GM23338 (cell line): Measurements from ENCODE around the gene GDAP1L1. TPM values are rescaled to one million over a fixed set of nuclear protein-coding genes. Genes with fewer than 3 reads are reported as not detected.

Experiments
- ATAC-seq: fragments of 200-7000 bp; cut with Tn5 transposase; 3 replicates; pipeline ENCODE4 v1.9.1; 2020
- DNase-seq: peaks from one replicate; pipeline ENCODE4 v3.0.0-alpha.2; 2015; ENCODE audit warnings: low spot score
- H2AFZ ChIP-seq: fragments of 200-600 bp; sonication (generic); 2 replicates; pipeline ENCODE4 v1.8.0; 2016; ENCODE audit warnings: antibody characterized with exemption, mild to moderate bottlenecking, moderate library complexity
- H3F3A ChIP-seq: fragments of 200-600 bp; sonication (generic); replicated peaks from 2 replicates; pipeline ENCODE4 v1.8.0; 2017; ENCODE audit warnings: antibody characterized with exemption, mixed run types, low read depth
- H3K27ac ChIP-seq: fragments of 200-600 bp; sonication (generic); 2 replicates; pipeline ENCODE4 v1.6.1; 2016; ENCODE audit warnings: low read depth
- H3K27me3 ChIP-seq: fragments of 200-600 bp; sonication (generic); 2 replicates; pipeline ENCODE4 v1.8.0; 2016; ENCODE audit warnings: mild to moderate bottlenecking, mixed run types, moderate library complexity; ENCODE audit not compliant: insufficient read depth
- H3K36me3 ChIP-seq: fragments of 200-600 bp; sonication (generic); 2 replicates; pipeline ENCODE4 v1.8.0; 2016; ENCODE audit warnings: mild to moderate bottlenecking; ENCODE audit not compliant: insufficient read depth
- H3K4me1 ChIP-seq: fragments of 200-600 bp; sonication (generic); 2 replicates; pipeline ENCODE4 v1.8.0; 2016; ENCODE audit warnings: mild to moderate bottlenecking, moderate library complexity; ENCODE audit not compliant: insufficient read depth
- H3K4me2 ChIP-seq: fragments of 200-600 bp; sonication (generic); 2 replicates; pipeline ENCODE4 v1.7.1; 2017; ENCODE audit warnings: mixed run types
- H3K4me3 ChIP-seq: fragments of 200-600 bp; sonication (generic); 2 replicates; pipeline ENCODE4 v1.6.1; 2016; ENCODE audit warnings: mixed run types
- H3K79me2 ChIP-seq: fragments of 200-600 bp; sonication (generic); replicated peaks from 2 replicates; pipeline ENCODE4 v1.8.0; 2017; ENCODE audit warnings: mild to moderate bottlenecking; ENCODE audit not compliant: insufficient read depth
- H3K9me2 ChIP-seq: fragments of 200-600 bp; sonication (generic); 2 replicates; pipeline ENCODE4 v1.8.0; 2017; ENCODE audit not compliant: insufficient read depth
- H4K20me1 ChIP-seq: fragments of 200-600 bp; sonication (generic); replicated peaks from 2 replicates; pipeline ENCODE4 v1.8.0; 2017; ENCODE audit warnings: mild to moderate bottlenecking; ENCODE audit not compliant: insufficient read depth
- H3K27ac Mint-ChIP-seq: 2 replicates; pipeline ENCODE4 v1.8.0; 2020; ENCODE audit warnings: inconsistent platforms, mild to moderate bottlenecking, moderate library complexity, mixed read lengths
- H3K27me3 Mint-ChIP-seq: 3 replicates; pipeline ENCODE4 v1.8.0; 2022; ENCODE audit warnings: low read depth, mild to moderate bottlenecking, moderate library complexity, mixed read lengths, inconsistent platforms; ENCODE audit not compliant: insufficient read depth, poor library complexity
- H3K36me3 Mint-ChIP-seq: 3 replicates; pipeline ENCODE4 v1.8.0; 2021; ENCODE audit warnings: low read depth, mild to moderate bottlenecking, inconsistent platforms, moderate library complexity, mixed read lengths
- H3K4me1 Mint-ChIP-seq: 3 replicates; pipeline ENCODE4 v1.8.0; 2020; ENCODE audit warnings: mild to moderate bottlenecking, inconsistent platforms, mixed read lengths
- H3K4me3 Mint-ChIP-seq: 3 replicates; pipeline ENCODE4 v1.8.0; 2021; ENCODE audit warnings: moderate library complexity, mild to moderate bottlenecking, inconsistent platforms, mixed read lengths
- H3K9me3 Mint-ChIP-seq: 3 replicates; pipeline ENCODE4 v1.8.0; 2020; ENCODE audit warnings: moderate library complexity, mild to moderate bottlenecking, inconsistent platforms, mixed read lengths
- CREB1 ChIP-seq: fragments of 250-450 bp; sonication (Bioruptor Pico); IDR thresholded peaks from 2 replicates; pipeline ENCODE4 v1.5.0; 2020; ENCODE audit warnings: low read depth, mild to moderate bottlenecking, moderate library complexity
- EZH2 ChIP-seq: fragments of 200-600 bp; sonication (generic); IDR thresholded peaks from one replicate; pipeline ENCODE4 v1.8.0; 2017; ENCODE audit warnings: antibody characterized with exemption, mild to moderate bottlenecking, low read depth; ENCODE audit not compliant: unreplicated experiment
- EZH2phosphoT487 ChIP-seq: fragments of 200-600 bp; sonication (generic); IDR thresholded peaks from one replicate; pipeline ENCODE4 v1.8.1; 2018; ENCODE audit warnings: antibody characterized with exemption; ENCODE audit not compliant: unreplicated experiment
- JUNB ChIP-seq: IDR thresholded peaks from one replicate; pipeline ENCODE4 v1.6.1; 2016; ENCODE audit warnings: antibody characterized with exemption; ENCODE audit not compliant: unreplicated experiment
- NANOG ChIP-seq: IDR thresholded peaks from 2 replicates; pipeline ENCODE4 v1.6.1; 2016; ENCODE audit warnings: antibody characterized with exemption, borderline replicate concordance
- POLR2AphosphoS5 ChIP-seq: IDR thresholded peaks from 2 replicates; pipeline ENCODE4 v1.6.1; 2016; ENCODE audit warnings: antibody characterized with exemption, low read depth
- STAT1 ChIP-seq: IDR thresholded peaks from one replicate; pipeline ENCODE4 v1.6.1; 2016; ENCODE audit warnings: antibody characterized with exemption; ENCODE audit not compliant: unreplicated experiment
- ZNF114 ChIP-seq: fragments of 250-450 bp; sonication (Bioruptor Pico); IDR thresholded peaks from 2 replicates; pipeline ENCODE4 v1.5.0; 2020; ENCODE audit warnings: mild to moderate bottlenecking, moderate library complexity
- ZNF331 ChIP-seq: fragments of 250-450 bp; sonication (Bioruptor Pico); IDR thresholded peaks from 2 replicates; pipeline ENCODE4 v1.5.0; 2020; ENCODE audit warnings: low read depth, mild to moderate bottlenecking, moderate library complexity
- polyA plus RNA-seq: library from polyadenylated mRNA; unstranded; fragments of >200 nt; fragmentation: Nextera tagmentation; extraction: Ambion mirVana; gene quantifications from 2 replicates; pipeline ENCODE4 v1.2.1, GENCODE V29; 2016
- total RNA-seq: library from RNA; depleted of rRNA; stranded (reverse); fragments of >200 nt; shearing (Covaris generic); gene quantifications from 2 replicates; pipeline ENCODE4 v1.2.3, GENCODE V29; 2014
- TF ChIP-seq, protein P1 (sequence below), 2 experiments: fragments of 200-600 bp in 1 of 2; sonication (generic) in 1 of 2; conservative IDR thresholded peaks; 2 replicates each; pipeline versions ENCODE4 v1.5.1 to v1.6.1; 2016 to 2017; ENCODE audit warnings: antibody characterized with exemption in 2 of 2, low read depth in 2 of 2, mild to moderate bottlenecking in 2 of 2, moderate library complexity in 1 of 2
- TF ChIP-seq, protein P2 (sequence below): IDR thresholded peaks from 2 replicates; pipeline ENCODE4 v1.6.1; 2016; ENCODE audit warnings: antibody characterized with exemption
- TF ChIP-seq, protein P3 (sequence below): fragments of 250-450 bp; sonication (Bioruptor Pico); IDR thresholded peaks from 2 replicates; pipeline ENCODE4 v1.5.0; 2020; ENCODE audit warnings: mild to moderate bottlenecking, moderate library complexity
- TF ChIP-seq, protein P4 (sequence below): IDR thresholded peaks from one replicate; pipeline ENCODE4 v1.6.1; 2018; ENCODE audit warnings: antibody characterized with exemption; ENCODE audit not compliant: unreplicated experiment

GDAP1L1 gene
- total and polyA plus RNA-seq, 2 experiments from 2014 or later = 4.5 to 11.2 TPM

DNA sequence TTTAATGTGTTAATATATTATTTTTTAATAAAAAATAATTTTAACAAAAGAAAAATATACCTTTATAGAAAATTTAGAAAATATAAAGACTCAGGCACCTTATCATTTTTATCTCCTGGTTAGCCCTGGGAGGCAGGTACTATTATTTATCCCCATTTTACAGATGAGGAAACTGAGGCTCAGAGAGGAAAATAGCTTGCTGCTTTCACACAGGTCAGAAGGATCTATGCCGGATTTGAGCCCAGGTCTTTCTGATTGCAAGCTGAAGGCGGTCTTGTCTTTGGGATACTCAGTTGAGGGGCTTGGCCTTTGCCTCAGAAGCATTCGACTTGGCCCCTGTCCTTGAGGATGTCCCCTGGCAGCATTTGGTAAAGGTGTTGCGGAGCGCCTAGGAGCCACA is 25.1 kb upstream of the GDAP1L1 start:
- Mint-ChIP-seq H3K9me3 (no peaks in the 10 kb centered on the region), H3K27me3 (peaks cover 4% of the 10 kb centered on the region), H3K36me3 (no peaks in the 10 kb centered on the region), H3K4me1 (peaks cover 21% of the 10 kb centered on the region), H3K4me3 (no peak overlapping the region), H3K27ac (no peak overlapping the region)
- Histone ChIP-seq H3K4me3 (no peak overlapping the region), H3K27me3 (no peaks in the 10 kb centered on the region), H3K4me1 (no peaks in the 10 kb centered on the region), H3K27ac (no peak overlapping the region), H3K4me2 (no peak overlapping the region), H3K36me3 (no peaks in the 10 kb centered on the region), H4K20me1 (peaks cover 4% of the 10 kb centered on the region; the same call in 1 of the 2 replicates), H3F3A (no peaks in the 10 kb centered on the region), H3K9me2 (no peaks in the 10 kb centered on the region), H2AFZ (no peak overlapping the region), H3K79me2 (no peaks in the 10 kb centered on the region)
- DNase-seq (no peak), ATAC-seq (no peak)
- TF ChIP-seq, protein P1, sequence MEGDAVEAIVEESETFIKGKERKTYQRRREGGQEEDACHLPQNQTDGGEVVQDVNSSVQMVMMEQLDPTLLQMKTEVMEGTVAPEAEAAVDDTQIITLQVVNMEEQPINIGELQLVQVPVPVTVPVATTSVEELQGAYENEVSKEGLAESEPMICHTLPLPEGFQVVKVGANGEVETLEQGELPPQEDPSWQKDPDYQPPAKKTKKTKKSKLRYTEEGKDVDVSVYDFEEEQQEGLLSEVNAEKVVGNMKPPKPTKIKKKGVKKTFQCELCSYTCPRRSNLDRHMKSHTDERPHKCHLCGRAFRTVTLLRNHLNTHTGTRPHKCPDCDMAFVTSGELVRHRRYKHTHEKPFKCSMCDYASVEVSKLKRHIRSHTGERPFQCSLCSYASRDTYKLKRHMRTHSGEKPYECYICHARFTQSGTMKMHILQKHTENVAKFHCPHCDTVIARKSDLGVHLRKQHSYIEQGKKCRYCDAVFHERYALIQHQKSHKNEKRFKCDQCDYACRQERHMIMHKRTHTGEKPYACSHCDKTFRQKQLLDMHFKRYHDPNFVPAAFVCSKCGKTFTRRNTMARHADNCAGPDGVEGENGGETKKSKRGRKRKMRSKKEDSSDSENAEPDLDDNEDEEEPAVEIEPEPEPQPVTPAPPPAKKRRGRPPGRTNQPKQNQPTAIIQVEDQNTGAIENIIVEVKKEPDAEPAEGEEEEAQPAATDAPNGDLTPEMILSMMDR (conservative IDR thresholded peaks at IDR 0.05; ENCODE audit: low read depth in 2 of 2) = no peak
- TF ChIP-seq POLR2AphosphoS5 (no peak), EZH2phosphoT487 (no peak), JUNB (no peak), STAT1 (no peak), NANOG (no peak), ZNF114 (CRISPR knock-in tag) (no peak), ZNF331 (CRISPR knock-in tag) (no peak), EZH2 (no peak), CREB1 (CRISPR knock-in tag) (no peak)
- TF ChIP-seq, protein P2, sequence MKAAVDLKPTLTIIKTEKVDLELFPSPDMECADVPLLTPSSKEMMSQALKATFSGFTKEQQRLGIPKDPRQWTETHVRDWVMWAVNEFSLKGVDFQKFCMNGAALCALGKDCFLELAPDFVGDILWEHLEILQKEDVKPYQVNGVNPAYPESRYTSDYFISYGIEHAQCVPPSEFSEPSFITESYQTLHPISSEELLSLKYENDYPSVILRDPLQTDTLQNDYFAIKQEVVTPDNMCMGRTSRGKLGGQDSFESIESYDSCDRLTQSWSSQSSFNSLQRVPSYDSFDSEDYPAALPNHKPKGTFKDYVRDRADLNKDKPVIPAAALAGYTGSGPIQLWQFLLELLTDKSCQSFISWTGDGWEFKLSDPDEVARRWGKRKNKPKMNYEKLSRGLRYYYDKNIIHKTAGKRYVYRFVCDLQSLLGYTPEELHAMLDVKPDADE = no peak
- TF ChIP-seq, protein P3, sequence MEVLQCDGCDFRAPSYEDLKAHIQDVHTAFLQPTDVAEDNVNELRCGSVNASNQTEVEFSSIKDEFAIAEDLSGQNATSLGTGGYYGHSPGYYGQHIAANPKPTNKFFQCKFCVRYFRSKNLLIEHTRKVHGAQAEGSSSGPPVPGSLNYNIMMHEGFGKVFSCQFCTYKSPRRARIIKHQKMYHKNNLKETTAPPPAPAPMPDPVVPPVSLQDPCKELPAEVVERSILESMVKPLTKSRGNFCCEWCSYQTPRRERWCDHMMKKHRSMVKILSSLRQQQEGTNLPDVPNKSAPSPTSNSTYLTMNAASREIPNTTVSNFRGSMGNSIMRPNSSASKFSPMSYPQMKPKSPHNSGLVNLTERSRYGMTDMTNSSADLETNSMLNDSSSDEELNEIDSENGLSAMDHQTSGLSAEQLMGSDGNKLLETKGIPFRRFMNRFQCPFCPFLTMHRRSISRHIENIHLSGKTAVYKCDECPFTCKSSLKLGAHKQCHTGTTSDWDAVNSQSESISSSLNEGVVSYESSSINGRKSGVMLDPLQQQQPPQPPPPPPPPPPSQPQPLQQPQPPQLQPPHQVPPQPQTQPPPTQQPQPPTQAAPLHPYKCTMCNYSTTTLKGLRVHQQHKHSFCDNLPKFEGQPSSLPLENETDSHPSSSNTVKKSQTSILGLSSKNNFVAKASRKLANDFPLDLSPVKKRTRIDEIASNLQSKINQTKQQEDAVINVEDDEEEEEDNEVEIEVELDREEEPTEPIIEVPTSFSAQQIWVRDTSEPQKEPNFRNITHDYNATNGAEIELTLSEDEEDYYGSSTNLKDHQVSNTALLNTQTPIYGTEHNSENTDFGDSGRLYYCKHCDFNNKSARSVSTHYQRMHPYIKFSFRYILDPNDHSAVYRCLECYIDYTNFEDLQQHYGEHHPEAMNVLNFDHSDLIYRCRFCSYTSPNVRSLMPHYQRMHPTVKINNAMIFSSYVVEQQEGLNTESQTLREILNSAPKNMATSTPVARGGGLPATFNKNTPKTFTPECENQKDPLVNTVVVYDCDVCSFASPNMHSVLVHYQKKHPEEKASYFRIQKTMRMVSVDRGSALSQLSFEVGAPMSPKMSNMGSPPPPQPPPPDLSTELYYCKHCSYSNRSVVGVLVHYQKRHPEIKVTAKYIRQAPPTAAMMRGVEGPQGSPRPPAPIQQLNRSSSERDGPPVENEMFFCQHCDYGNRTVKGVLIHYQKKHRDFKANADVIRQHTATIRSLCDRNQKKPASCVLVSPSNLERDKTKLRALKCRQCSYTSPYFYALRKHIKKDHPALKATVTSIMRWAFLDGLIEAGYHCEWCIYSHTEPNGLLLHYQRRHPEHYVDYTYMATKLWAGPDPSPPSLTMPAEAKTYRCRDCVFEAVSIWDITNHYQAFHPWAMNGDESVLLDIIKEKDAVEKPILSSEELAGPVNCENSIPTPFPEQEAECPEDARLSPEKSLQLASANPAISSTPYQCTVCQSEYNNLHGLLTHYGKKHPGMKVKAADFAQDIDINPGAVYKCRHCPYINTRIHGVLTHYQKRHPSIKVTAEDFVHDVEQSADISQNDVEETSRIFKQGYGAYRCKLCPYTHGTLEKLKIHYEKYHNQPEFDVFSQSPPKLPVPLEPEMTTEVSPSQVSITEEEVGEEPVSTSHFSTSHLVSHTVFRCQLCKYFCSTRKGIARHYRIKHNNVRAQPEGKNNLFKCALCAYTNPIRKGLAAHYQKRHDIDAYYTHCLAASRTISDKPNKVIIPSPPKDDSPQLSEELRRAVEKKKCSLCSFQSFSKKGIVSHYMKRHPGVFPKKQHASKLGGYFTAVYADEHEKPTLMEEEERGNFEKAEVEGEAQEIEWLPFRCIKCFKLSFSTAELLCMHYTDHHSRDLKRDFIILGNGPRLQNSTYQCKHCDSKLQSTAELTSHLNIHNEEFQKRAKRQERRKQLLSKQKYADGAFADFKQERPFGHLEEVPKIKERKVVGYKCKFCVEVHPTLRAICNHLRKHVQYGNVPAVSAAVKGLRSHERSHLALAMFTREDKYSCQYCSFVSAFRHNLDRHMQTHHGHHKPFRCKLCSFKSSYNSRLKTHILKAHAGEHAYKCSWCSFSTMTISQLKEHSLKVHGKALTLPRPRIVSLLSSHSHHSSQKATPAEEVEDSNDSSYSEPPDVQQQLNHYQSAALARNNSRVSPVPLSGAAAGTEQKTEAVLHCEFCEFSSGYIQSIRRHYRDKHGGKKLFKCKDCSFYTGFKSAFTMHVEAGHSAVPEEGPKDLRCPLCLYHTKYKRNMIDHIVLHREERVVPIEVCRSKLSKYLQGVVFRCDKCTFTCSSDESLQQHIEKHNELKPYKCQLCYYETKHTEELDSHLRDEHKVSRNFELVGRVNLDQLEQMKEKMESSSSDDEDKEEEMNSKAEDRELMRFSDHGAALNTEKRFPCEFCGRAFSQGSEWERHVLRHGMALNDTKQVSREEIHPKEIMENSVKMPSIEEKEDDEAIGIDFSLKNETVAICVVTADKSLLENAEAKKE = no peak
- TF ChIP-seq, protein P4, sequence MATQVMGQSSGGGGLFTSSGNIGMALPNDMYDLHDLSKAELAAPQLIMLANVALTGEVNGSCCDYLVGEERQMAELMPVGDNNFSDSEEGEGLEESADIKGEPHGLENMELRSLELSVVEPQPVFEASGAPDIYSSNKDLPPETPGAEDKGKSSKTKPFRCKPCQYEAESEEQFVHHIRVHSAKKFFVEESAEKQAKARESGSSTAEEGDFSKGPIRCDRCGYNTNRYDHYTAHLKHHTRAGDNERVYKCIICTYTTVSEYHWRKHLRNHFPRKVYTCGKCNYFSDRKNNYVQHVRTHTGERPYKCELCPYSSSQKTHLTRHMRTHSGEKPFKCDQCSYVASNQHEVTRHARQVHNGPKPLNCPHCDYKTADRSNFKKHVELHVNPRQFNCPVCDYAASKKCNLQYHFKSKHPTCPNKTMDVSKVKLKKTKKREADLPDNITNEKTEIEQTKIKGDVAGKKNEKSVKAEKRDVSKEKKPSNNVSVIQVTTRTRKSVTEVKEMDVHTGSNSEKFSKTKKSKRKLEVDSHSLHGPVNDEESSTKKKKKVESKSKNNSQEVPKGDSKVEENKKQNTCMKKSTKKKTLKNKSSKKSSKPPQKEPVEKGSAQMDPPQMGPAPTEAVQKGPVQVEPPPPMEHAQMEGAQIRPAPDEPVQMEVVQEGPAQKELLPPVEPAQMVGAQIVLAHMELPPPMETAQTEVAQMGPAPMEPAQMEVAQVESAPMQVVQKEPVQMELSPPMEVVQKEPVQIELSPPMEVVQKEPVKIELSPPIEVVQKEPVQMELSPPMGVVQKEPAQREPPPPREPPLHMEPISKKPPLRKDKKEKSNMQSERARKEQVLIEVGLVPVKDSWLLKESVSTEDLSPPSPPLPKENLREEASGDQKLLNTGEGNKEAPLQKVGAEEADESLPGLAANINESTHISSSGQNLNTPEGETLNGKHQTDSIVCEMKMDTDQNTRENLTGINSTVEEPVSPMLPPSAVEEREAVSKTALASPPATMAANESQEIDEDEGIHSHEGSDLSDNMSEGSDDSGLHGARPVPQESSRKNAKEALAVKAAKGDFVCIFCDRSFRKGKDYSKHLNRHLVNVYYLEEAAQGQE = no peak
